Neural progenitor cell (in vitro differentiated cells): ENCODE data around the gene ACOT7.

ENCODE experiments used
- EZH2 ChIP-seq: fragments of 200-600 bp; sonication (generic); IDR thresholded peaks from 2 replicates; pipeline ENCODE4 v1.6.1; 2017; ENCODE audit warnings: antibody characterized with exemption, mild to moderate bottlenecking, moderate library complexity
- EZH2phosphoT487 ChIP-seq: fragments of 200-600 bp; sonication (generic); IDR thresholded peaks from 2 replicates; pipeline ENCODE4 v1.6.1; 2017; ENCODE audit warnings: antibody characterized with exemption
- TF ChIP-seq, protein P1 (sequence below): fragments of 200-600 bp; sonication (generic); IDR thresholded peaks from 2 replicates; pipeline ENCODE4 v1.5.1; 2017; ENCODE audit warnings: antibody characterized with exemption, mild to moderate bottlenecking

DNA sequence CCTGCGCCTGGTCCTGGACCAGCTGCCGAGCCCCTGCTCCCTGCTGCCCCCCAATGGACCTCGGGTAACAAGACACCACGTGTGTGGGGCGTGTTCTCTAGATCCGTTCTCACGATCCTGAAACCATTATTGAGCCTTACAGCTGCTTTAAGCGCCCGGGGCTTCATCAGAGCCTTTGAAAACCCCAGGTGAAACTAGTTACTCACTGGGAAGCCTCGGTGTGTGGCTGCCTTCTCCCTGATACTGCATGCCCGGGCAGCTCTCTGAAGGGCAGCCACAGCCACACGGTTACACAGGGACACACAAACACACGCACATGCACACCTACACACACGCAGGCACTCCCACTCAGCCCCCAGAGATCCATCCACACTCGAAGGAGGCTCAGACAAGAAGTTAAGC is 20.9 kb upstream of the ACOT7 start:
- TF ChIP-seq EZH2phosphoT487 (peak; percentile 14), EZH2 (no peak)
- TF ChIP-seq, protein P1, sequence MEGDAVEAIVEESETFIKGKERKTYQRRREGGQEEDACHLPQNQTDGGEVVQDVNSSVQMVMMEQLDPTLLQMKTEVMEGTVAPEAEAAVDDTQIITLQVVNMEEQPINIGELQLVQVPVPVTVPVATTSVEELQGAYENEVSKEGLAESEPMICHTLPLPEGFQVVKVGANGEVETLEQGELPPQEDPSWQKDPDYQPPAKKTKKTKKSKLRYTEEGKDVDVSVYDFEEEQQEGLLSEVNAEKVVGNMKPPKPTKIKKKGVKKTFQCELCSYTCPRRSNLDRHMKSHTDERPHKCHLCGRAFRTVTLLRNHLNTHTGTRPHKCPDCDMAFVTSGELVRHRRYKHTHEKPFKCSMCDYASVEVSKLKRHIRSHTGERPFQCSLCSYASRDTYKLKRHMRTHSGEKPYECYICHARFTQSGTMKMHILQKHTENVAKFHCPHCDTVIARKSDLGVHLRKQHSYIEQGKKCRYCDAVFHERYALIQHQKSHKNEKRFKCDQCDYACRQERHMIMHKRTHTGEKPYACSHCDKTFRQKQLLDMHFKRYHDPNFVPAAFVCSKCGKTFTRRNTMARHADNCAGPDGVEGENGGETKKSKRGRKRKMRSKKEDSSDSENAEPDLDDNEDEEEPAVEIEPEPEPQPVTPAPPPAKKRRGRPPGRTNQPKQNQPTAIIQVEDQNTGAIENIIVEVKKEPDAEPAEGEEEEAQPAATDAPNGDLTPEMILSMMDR, result peak; percentile 76
